Adipose tissue (tissue), 3 donors: ENCODE data around the gene RAD9A. TPM values are rescaled to one million over a fixed set of nuclear protein-coding genes. Genes with fewer than 3 reads are reported as not detected.
"Not testable (repeated sequence)": the region's sequence is repeated elsewhere in the genome, so short reads cannot be mapped to it uniquely, and the experiment has no call there.

Experiments
- H3K27ac ChIP-seq: one replicate; pipeline ENCODE4 v1.5.1; 2013; ENCODE audit warnings: low read depth, low read length
- WGBS, 3 donors: extraction: QIAGEN DNeasy Blood & Tissue Kit; methylation state at CpG; one replicate each; pipeline ENCODE4 v1.1.7; 2013; 5-methylcytosine and 5-hydroxymethylcytosine counted together
- polyA plus RNA-seq, 3 donors: library from polyadenylated mRNA; stranded (reverse); fragments of 200-250 nt; gene quantifications; one replicate each; pipeline ENCODE4 v1.2.3, GENCODE V29; 2013
- donor health status: healthy with polysubstance abuse.
- donor health status: Bipolar disorder and iron deficiency.
- donor health status: healthy.

Gene RAD9A
- polyA plus RNA-seq, 3 donors, result 9.8 to 15.3 (median 10.2) TPM

GRCh38 chr11:67415501-67416304 lies 23.9 kb downstream of the RAD9A start, which contains the start of gene CARNS1:
TSS of gene CARNS1 (plus strand) at chr11:67415678. CDS start at chr11:67416200, 522 bp downstream.
- H3K27ac ChIP-seq, result no peak within 1 kb of the TSS
- 3 to 8% (median 6%) methylated on average over 37 to 67 of the region's 67 CpGs for WGBS, 3 donors

GRCh38 chr11:67416416-67417335 lies 24.9 kb downstream of the RAD9A start:
- H3K27ac ChIP-seq, result no peak overlapping the region
- 47 to 59% (median 48%) methylated on average over 21 of the region's 21 CpGs for WGBS, 3 donors

- 70 to 86% (median 78%) methylated on average over 12 of the region's 12 CpGs for WGBS, 3 donors
- H3K27ac ChIP-seq, result no peak overlapping the region
These were observed 25.6 kb downstream of the RAD9A start for GRCh38 chr11:67417425-67417824.

DNA sequence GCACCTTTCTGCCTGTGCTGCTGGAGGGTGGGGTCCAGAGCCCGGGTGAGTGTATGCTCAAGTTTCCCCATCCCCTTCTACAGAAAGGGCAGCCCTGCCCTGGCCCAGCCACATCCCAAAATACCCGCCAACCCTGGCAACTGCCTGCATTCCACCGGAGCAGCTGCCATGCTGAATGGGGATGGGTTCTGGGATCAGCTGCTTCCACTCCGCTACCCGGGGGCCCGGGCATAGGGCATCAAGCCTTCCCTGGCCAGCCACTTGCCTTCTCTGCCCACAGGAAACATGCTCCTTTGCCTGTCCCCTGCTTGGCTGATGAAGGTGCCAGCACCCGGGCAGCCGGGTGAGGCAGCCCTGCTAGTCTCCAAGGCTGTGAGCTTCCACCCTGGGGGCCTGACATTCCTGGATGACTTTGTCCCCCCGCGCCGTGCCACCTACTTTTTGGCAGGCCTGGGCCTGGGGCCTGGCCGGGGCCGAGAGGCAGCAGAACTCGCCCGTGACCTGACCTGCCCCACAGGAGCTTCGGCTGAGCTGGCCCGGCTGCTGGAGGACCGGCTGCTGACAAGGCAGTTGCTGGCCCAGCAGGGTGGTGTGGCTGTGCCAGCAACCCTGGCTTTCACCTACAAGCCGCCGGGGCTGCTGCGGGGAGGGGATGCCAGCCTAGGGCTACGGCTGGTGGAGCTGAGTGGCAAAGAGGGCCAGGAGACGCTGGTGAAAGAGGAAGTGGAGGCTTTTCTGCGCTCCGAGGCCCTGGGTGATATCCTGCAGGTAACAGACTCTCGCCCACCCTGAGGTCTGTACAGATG lies 26.9 kb downstream of the RAD9A start:
- WGBS, 3 donors, result 48 to 57% (median 49%) methylated on average over 26 of the region's 26 CpGs
- no peak overlapping the region for H3K27ac ChIP-seq

DNA sequence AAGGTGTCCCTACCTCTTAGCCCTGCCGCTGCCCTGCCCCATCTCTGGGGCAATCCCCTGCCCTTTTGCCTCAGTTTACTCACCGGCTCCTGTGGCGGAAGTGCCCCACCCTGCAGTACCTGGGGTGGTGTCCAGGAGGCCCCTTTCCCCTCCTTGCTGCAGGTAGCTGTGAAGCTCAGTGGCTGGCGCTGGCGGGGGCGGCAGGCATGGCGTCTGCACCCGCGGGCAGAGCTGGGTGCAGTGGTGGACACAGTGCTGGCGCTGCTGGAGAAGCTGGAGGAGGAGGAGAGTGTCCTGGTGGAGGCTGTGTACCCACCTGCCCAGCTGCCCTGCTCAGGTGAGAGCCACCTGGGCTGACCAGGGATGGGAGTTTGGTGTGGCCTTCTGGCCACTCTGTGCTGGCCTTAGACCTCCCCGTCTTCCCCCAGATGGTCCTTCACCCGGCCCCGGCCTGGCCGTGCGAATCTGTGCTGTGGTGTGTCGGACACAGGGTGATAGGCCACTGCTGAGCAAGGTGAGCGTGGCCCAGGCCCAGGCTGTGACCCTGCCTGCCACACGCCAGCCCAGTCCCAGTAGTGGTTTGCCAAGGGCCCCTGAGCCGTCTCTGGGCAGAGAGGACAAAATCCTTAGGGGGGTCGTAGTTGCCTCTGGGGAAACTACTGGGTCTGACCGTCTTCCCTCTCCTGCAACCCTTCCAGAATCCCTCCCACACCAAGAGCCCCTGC lies 27.7 kb downstream of the RAD9A start:
- H3K27ac ChIP-seq, result no peak overlapping the region
- 87 to 90% (median 88%) methylated on average over 21 of the region's 21 CpGs for WGBS, 3 donors

GRCh38 chr11:67420147-67420645 lies 28.4 kb downstream of the RAD9A start:
- H3K27ac ChIP-seq, result peak overlapping the region; percentile 26
- WGBS, 3 donors, result 33 to 39% (median 39%) methylated on average over 14 to 15 of the region's 15 CpGs

DNA sequence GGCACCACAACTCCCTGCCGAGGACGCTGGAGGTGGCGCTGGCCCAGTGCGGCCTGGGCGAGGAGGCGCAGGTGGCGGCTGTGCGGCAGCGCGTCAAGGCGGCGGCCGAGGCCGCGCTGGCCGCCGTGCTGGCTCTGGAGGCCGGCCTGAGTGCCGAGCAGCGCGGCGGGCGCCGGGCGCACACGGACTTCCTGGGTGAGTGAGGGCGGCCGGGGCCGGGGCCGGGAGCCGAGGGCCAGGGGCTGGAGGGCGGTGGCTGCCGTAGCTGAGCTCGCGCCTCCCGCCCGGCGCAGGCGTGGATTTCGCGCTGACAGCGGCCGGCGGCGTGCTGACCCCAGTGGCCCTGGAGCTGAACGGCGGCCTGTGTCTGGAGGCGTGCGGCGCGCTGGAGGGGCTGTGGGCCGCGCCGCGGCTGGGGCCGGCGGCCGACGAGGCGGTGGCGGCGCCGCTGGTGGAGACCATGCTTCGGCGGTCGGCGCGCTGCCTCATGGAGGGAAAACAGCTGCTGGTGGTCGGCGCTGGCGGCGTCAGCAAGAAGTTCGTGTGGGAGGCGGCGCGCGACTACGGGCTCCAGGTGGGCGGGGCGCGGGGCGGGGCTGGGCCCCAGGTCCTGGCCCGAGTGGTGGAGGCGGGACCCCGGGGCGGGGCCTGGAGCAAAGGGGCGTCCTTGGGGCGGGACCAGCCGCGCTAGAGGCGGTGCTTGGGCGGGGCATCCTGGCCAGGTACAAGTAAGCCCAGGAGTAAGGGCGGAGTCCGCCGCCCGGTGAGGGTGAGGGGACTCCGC lies 29.1 kb downstream of the RAD9A start:
- 1% methylated on average over 63 to 97 of the region's 97 CpGs for WGBS, 3 donors
- peak overlapping the region; percentile 26 for H3K27ac ChIP-seq

DNA sequence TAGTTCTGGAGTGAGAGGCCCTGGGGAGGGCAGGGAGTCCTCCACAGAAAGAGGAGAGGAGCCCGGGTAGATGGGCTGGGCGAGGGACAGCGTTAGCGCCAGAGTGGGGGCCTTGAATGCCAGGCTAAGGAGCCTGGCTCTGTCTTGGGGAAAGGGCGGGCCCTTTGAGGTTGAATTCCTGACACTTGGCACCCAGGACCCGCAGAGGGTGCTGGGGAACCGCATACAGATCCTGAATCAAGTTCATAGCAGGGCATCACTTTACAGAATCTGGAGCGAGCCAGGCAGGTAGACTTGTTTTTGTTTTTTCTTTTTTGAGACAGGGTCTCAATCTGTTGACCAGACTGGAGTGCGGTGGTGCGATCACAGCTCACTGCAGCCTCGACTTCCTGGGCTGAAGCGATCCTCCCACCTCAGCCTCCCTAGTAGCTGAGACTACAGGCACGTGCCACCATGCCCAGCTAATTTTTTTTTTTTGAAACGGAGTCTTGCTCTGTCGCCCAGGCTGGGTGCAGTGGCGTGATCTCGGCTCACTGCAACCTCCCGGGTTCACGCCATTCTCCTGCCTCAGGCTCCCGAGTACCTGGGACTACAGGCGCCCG lies 29.7 kb downstream of the RAD9A start:
- no peak overlapping the region for H3K27ac ChIP-seq
- 74 to 80% (median 75%) methylated on average over 22 of the region's 22 CpGs for WGBS, 3 donors

DNA sequence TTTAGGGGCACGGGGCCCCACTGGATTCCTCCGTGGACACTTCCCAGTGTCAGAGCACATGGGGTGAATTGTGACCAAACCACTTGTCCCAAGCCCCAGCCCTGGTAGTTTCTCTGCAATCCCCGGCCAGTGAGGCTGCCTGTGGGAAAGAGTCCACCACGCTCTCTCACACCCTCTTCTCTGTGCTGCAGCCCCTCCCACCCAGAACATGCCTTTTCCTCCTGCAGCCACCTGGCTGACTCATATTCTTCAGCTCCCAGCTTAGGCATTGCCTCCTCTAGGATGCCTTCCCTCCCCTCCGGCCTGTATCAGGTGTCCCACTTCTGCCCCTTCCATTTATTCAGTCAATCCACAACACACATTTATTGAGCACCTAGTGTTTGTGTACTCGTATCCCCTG lies 31.1 kb downstream of the RAD9A start:
- WGBS, 3 donors, result 67 to 71% (median 70%) methylated on average over 6 of the region's 6 CpGs

GRCh38 chr11:67423466-67423865 lies 31.7 kb downstream of the RAD9A start:
- H3K27ac ChIP-seq, result no peak overlapping the region
- WGBS, 3 donors, result 92 to 94% (median 93%) methylated on average over 13 of the region's 13 CpGs

More for the DNA sequence above, 31.1 kb downstream of the RAD9A start:
- no peak overlapping the region for H3K27ac ChIP-seq

GRCh38 chr11:67423891-67424613 lies 32.3 kb downstream of the RAD9A start:
- 86 to 87% (median 87%) methylated on average over 28 to 34 of the region's 34 CpGs for WGBS, 3 donors
- no peak overlapping the region for H3K27ac ChIP-seq

DNA sequence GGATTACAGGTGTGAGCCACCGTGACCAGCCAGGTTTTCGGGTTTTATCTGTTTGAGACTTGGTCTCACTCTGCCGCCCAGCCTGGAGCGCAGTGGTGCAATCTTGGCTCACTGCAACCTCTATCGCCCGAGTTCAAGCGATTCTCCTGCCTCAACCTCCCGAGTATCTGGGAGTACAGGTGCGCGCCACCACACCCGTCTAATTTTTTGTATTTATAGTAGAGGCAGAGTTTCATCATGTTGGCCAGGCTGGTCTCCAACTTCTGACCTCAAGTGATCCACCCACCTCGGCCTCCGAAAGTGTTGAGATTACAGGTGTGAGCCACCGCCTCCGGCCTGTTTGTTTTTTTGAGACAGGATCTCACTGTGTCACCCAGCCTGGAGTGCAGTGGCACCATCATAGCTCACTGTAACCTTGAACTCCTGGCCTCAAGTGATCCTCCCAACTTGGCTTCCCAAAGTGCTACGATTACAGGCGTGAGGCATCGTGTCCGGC lies 35.6 kb downstream of the RAD9A start:
- H3K27ac ChIP-seq, result not testable (repeated sequence)
- 66 to 76% (median 75%) methylated on average over 19 of the region's 19 CpGs for WGBS, 3 donors

- 0% methylated on average over 61 to 68 of the region's 68 CpGs for WGBS, 3 donors
- peak within 1 kb of the TSS; percentile 63 for H3K27ac ChIP-seq
These were observed 36.5 kb downstream of the RAD9A start, which contains the start of gene RPS6KB2 for GRCh38 chr11:67428052-67429001. TSS of gene RPS6KB2 (plus strand) at chr11:67428494. CDS start at chr11:67428546, 52 bp downstream.

- WGBS, 3 donors, result 44 to 54% (median 46%) methylated on average over 12 of the region's 12 CpGs
- no peak overlapping the region for H3K27ac ChIP-seq
These were observed 37.4 kb downstream of the RAD9A start for GRCh38 chr11:67429038-67429668.
